Neural crest cell (in vitro differentiated cells): ENCODE results near the gene STK35. TPM values are rescaled to one million over a fixed set of nuclear protein-coding genes. Genes with fewer than 3 reads are reported as not detected.

Experiments
- DNase-seq: peaks from one replicate; pipeline ENCODE4 v3.0.0; 2021; ENCODE audit warnings: low read depth, mixed read lengths, low spot score
- H3K27ac Mint-ChIP-seq: one replicate; pipeline ENCODE4 v1.8.0; 2021; ENCODE audit warnings: mild to moderate bottlenecking, mixed read lengths; ENCODE audit not compliant: unreplicated experiment
- H3K27me3 Mint-ChIP-seq: 2 replicates; pipeline ENCODE4 v1.8.0; 2021; ENCODE audit warnings: low read depth, mild to moderate bottlenecking, mixed read lengths
- H3K36me3 Mint-ChIP-seq: 2 replicates; pipeline ENCODE4 v1.8.0; 2021; ENCODE audit warnings: low read depth, mild to moderate bottlenecking, mixed read lengths
- H3K4me1 Mint-ChIP-seq: 2 replicates; pipeline ENCODE4 v1.8.0; 2021; ENCODE audit warnings: mixed read lengths
- H3K4me3 Mint-ChIP-seq: one replicate; pipeline ENCODE4 v1.8.0; 2021; ENCODE audit warnings: mild to moderate bottlenecking, mixed read lengths
- H3K9me3 Mint-ChIP-seq: 2 replicates; pipeline ENCODE4 v1.8.0; 2021; ENCODE audit warnings: mixed read lengths
- total RNA-seq: library from RNA; stranded (reverse); gene quantifications from 2 replicates; pipeline ENCODE4 v1.2.1, GENCODE V29; 2021
- TF ChIP-seq, protein P1 (sequence below): fragments of 200-600 bp; sonication (generic); conservative IDR thresholded peaks from 2 replicates; pipeline ENCODE4 v1.5.0; 2021; ENCODE audit warnings: antibody characterized with exemption, mild to moderate bottlenecking

The STK35 gene
- total RNA-seq, 1 donor from 2014 or later: 35.7 TPM

DNA sequence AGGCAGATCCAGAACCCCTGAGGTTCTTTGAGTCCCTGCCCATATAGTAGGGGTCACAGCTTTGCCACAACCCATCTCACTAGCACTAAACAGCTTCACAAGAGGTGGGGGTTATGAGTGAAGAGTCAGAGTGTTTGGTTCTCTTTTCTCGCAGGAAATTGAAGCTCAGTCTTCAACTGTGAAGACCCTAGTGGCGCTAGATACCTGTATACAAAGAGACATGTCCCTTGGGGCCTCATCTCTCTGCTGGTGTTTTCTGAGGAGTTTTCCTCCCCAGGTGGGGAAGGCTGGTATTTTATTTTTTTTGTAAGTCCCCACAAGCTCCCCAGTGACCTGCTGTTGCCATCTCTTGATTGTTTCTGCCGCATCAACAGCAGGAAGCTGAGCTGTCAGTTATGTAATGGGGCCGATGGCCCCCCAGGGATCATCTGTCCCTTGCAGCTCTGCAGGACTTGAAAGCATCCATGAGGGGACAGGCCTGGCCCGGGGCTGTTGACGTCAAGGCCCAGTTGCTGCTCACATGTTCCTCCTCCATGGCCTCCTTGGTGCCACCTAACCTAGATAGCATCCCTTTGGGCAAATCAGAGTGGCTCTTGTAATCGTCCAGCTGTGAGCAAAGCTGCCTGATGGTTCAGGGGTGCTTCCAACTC is 23.1 kb downstream of the STK35 start:
- DNase-seq: no peak
- Mint-ChIP-seq H3K27ac (no peak overlapping the region), H3K36me3 (peaks cover 14% of the 10 kb centered on the region), H3K4me1 (peaks cover 26% of the 10 kb centered on the region), H3K4me3 (no peak overlapping the region), H3K27me3 (no peaks in the 10 kb centered on the region), H3K9me3 (no peaks in the 10 kb centered on the region)
- TF ChIP-seq, protein P1, sequence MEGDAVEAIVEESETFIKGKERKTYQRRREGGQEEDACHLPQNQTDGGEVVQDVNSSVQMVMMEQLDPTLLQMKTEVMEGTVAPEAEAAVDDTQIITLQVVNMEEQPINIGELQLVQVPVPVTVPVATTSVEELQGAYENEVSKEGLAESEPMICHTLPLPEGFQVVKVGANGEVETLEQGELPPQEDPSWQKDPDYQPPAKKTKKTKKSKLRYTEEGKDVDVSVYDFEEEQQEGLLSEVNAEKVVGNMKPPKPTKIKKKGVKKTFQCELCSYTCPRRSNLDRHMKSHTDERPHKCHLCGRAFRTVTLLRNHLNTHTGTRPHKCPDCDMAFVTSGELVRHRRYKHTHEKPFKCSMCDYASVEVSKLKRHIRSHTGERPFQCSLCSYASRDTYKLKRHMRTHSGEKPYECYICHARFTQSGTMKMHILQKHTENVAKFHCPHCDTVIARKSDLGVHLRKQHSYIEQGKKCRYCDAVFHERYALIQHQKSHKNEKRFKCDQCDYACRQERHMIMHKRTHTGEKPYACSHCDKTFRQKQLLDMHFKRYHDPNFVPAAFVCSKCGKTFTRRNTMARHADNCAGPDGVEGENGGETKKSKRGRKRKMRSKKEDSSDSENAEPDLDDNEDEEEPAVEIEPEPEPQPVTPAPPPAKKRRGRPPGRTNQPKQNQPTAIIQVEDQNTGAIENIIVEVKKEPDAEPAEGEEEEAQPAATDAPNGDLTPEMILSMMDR: no peak

DNA sequence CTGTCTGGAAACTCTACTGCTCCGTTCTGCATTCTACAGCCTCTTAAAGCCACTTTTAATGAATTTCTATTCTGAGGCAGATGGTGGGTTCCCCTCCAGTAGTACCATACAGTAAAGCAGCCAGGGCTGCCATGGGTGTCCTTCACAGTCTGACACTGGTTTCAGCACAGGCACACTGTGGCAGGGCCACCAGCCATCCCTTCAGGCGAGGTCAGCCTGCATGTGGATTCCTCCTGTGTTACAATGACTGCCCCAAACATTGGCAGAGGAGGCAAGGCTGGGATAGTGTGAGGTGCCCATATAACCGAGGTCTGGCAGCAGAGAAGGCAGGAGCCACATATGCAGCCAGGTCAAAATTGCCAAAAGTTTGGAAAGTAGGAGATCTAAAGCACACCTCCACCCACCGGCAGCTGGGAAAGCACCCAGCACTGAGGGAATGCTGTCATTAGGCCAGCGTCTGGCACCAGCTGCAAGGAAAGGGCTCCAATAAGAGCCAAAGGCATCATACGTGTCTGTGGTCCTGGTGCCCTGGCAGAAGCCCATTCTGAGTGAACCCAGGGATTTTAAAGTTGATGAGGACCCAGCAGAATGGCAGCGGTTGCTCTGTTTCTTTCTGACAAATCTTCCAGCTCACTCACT is 24.0 kb downstream of the STK35 start:
- Mint-ChIP-seq H3K9me3 (no peaks in the 10 kb centered on the region), H3K27ac (no peak overlapping the region), H3K27me3 (no peaks in the 10 kb centered on the region), H3K4me1 (peaks cover 34% of the 10 kb centered on the region), H3K4me3 (no peak overlapping the region), H3K36me3 (peaks cover 9% of the 10 kb centered on the region)
- no peak for DNase-seq
- TF ChIP-seq, protein P1: no peak

DNA sequence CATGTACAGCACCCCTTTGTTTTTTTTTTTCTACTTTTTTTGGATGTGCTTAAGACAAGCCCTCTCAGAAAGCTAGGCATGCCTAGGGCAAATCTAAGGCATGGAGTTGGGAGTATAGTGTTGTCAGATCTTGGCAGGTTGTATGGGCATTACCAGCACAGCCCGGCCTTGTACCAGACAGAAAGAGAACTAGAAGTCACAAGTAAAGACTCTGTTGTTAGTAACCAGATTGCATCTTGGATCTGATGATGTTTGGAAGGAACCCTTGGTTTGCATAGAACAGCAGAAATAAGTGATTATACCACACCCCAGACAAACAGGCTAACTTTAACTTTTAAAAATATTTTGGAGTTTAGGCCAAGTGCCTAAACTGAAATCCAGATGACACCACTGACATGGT is 25.6 kb downstream of the STK35 start:
- Mint-ChIP-seq H3K27me3 (no peaks in the 10 kb centered on the region), H3K4me1 (peaks cover 30% of the 10 kb centered on the region), H3K9me3 (no peaks in the 10 kb centered on the region), H3K36me3 (no peaks in the 10 kb centered on the region), H3K4me3 (no peak overlapping the region), H3K27ac (no peak overlapping the region)
- TF ChIP-seq, protein P1: no peak
- DNase-seq: no peak

DNA sequence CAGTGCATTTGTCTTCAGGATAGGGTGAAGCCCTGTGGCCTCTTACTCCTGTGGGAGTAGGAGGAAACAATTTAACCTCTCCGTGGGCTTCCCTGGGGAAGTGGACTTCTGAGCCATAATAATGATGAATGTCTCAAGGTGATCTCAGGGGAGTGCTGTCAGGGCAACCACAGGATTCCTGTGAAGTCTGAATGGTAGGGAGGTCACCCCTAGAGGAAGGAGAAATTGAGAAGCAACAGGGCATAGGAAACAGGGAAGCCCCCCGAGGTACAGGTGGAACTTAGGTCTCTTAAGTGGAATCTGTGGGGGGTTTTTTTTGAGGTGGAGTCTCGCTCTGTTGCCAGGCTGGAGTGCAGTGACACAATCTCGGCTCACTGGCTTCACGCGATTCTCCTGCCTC is 26.9 kb downstream of the STK35 start:
- Mint-ChIP-seq H3K9me3 (no peaks in the 10 kb centered on the region), H3K4me3 (no peak overlapping the region), H3K27ac (no peak overlapping the region), H3K36me3 (no peaks in the 10 kb centered on the region), H3K4me1 (peaks cover 28% of the 10 kb centered on the region), H3K27me3 (no peaks in the 10 kb centered on the region)
- TF ChIP-seq, protein P1: no peak
- DNase-seq: no peak

DNA sequence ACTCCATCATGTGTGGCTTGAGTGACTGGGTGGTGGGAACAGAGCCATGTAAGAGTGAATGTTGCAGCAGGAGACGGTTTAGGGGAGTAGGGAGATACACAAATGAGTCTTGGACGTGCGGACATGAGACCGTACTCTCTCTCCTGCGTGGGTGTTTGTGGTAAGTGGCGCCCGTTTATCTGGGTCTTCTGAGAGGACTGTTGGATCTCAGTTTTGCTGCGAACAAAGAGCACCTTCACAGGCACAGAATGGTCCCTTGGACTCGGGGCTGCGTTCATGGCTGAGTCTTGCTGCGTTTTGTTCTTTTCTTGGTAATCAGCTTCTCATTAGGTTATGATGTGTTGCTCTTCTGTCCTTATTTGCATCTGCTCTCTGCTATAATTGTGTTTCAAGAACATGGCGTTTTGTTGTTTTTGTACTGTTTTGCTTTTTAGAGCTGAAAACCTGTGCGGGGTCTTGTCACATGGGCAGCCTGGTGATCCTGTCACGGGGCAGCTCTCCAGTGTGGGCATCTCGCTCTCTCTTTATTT is 28.5 kb downstream of the STK35 start:
- H3K9me3 Mint-ChIP-seq: no peaks in the 10 kb centered on the region
- no peak for DNase-seq
- peak overlapping the region; percentile 37 for H3K27ac Mint-ChIP-seq
- no peak overlapping the region for H3K4me3 Mint-ChIP-seq
- H3K4me1 Mint-ChIP-seq: peaks cover 28% of the 10 kb centered on the region
- TF ChIP-seq, protein P1: no peak
- no peaks in the 10 kb centered on the region for H3K27me3 Mint-ChIP-seq
- no peaks in the 10 kb centered on the region for H3K36me3 Mint-ChIP-seq
